HG03060 (cell line): ENCODE results near the gene OSBP2.

ENCODE experiments used
- ATAC-seq: cut with Tn5 transposase; IDR thresholded peaks from one replicate; pipeline ENCODE4 v1.9.1; 2021; ENCODE audit warnings: low read depth, moderate number of reproducible peaks; ENCODE audit not compliant: unreplicated experiment

OSBP2 gene

DNA sequence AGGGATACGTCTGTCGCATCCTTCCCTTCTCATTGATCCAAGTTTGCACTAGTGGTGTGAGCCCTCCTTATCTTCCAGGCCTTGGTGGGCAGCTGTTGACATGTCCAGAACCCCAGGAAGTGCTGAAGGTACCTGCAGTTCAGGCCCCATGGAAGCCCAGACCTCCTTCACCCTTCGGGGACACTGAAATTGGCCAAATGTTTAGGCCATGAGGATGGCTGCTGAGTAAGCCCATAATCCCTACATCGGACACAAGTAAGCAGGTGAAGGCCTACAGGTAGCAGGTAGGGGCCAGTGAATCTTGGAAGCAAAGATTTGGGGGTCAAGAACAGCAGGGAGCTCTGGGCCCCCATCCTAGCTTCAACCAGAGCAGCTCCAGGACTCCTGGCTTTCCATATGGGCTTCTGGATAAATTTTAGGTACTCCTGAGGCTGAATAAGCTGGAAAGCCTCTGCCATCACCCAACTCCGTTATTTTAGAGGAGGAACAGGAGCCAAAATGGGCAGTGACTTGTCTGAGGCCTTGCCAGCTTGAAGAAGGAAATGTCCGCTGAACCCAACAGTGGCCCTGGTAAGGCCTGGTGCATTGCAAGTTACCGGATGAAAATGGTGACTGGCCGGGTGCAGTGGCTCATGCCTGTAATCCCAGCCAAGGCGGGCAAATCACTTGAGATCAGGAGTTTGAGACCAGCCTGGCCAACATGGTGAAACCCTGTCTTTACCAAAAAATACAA lies 228.7 kb downstream of the OSBP2 start:
- ATAC-seq = no peak

DNA sequence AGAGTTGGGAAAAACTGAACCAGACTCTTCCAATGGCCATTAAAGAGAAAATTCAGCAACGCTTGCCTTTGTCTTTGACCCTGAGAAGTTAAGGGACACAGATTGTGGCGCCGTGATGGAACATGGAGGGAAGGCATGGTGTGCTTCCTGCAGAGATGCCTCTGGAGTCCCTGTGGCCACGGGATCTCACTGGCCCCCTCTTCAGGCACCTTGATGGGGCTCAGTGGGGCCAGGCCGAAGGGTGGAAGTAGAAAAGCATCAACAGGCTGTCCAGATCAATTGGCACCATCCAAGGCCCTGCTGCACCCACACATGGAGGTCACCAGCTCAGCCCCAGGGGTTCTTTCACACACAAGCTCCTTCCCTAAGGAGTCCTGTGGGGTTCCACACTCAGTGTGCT lies 231.0 kb downstream of the OSBP2 start:
- no peak for ATAC-seq

DNA sequence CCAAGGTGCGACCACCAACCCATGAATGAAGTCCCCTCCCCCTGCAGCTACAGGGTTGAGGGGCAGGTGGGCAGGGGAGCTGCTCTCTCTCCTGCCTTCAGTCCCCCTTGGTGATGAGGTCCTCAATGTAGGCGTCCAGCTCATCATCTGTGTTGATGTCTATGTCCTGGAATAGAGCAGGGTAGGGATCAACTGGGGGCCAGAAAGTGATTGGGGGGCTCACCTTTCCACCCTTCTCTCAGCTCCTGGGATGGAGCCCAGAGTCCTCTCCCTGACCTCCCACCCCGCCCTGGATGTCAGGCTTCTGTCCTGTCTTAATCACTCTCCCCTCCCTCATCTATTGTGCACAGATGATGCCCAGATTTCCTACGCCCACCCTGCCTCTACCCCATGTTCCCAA lies 232.0 kb downstream of the OSBP2 start:
- no peak for ATAC-seq

DNA sequence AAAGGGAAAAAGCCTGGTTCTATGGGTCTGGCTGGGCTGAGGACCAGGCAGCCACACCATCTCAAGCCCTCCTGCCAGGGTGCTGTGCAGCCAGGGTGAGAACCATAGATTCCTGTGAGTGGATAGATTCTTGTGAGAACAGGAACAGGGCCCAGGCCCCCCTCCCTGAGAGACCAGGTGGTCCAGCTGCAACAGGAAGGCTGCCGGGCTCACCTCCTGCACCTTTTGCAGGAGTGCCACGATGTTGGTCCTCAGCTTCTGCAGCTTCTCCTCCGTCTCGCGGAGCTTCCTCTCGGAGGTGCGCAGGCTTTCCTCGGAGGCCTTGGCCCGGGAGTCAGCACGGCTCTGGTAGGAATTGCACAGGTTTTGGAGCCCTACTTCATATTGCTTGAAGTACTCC lies 233.1 kb downstream of the OSBP2 start:
- ATAC-seq = no peak

DNA sequence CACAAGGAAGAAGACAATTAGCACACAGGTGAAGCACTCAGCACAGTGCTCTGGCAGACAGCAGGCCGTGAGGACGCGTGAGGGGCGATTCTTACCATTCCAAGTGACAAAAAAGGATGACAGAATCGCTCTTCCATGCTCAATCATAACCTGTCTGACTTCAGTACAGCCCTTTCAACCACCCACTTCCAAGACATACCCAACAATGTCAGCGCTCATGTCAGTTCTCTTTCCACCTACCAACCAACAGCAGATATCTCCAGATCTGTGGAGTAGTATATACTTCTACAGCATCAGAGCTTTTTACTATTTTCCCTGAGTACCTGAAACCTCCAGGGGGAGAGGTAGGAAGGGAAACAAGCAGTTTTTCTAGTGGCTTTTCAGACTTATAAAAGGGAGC lies 233.7 kb downstream of the OSBP2 start:
- ATAC-seq = no peak

DNA sequence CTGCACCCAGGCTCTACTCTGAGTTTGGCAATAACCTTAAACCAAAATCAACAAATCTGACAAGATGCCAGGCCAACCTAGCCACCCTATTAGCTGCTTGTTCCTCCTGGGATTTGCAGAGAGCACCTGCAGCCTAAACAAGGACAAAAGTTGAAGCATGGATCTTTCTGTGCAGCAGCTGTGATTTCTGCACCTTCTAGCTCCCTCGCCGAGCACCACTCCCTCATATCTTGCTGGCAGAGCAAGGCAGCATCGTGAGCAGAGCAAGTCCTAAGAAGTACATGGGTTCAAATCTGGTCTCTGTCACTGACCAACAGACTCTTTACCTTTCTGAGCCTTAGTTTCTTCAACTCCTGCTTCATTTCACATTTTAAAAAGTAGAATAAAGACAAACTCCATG lies 235.6 kb downstream of the OSBP2 start:
- ATAC-seq = no peak

DNA sequence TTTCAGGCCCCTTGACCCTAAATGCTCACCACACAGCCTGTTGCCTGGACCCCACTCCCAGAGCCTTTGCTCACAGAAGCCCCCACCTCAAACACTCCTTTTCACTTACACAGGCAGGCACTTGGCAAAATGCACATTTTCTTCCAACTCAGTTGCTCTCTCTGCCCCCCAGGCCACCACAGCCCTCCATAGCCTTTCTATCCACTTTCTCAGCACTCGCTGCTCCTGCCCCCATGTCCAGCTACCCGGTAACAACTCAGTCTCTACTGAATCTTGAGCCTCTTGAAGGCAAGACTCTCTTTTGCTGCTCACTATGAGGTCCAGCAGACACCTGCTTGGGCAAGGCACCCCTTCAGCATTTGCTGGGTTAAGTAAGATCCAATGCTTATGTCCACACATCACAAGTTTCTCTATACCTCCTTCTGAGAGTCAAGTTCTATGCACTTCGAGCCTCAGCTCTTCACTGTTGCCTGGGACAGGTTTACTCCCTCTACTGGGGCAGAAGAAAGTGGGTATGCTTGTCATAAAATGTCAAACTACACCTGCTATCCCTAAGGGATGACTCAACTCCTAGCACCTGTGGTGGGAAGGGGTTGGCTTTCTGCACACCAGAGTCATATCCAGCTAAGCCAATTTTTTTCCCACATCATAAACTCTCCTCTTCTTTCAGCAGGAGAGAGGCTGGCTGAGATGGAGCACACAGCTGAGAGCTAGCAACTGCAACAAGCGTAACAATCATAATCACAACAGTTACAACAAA lies 237.0 kb downstream of the OSBP2 start:
- no peak for ATAC-seq

DNA sequence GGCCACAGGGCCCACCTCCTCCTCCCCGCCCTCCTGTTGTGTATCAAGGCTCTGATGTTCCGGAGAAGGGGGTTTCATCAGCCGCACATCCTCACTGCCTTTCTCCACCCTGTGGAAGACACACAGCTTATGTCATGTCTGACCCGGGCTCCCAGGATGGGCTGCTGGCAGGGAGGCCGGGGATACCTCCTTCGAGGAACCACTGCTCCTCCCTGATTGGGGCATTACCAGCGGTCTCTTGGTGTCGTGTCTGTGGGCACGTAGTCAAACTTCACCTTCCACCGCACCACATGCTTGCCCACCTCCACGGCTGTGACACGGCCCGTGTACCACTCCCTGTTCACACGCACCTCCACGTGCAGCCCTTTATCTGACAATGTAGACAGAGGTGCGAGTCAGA lies 238.0 kb downstream of the OSBP2 start:
- no peak for ATAC-seq

DNA sequence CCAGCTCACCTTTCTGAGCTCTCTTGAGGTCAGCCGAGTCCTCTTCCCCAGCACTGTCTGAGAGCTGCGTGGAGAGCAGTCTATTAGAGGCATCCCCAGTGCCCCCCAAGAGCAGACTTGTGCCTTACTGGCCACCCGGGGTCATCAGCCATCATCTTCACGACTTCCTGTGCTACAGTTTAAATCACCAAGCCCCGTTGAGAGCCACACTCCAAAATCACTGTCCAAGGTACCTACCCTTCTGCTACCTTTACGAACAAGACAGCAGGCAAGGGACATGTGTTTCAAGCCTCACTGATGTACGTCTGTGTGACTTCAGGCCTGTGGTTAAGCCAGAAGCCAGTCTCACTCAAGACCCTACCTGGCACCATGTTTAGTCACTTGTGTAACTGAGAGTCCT lies 238.8 kb downstream of the OSBP2 start:
- no peak for ATAC-seq

DNA sequence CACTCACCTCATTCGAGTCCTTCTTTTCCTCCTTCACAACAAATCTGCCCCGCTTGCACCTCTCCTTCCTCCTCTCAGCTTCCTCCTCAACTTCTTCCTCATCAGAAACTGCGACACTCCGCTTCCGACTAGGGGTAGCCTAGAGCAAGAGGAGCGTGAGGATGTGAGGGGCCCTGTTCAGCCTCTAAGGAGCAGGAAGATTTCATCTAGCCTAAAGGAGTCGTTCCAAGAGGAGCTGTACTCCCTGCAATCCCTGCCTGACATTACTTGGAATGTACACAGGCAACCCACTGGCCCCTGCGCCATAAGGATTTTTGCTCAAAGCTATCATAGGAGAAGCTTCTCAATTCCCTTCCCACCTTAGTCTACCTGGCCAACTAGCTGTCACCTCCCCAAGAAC lies 239.4 kb downstream of the OSBP2 start:
- ATAC-seq = no peak

DNA sequence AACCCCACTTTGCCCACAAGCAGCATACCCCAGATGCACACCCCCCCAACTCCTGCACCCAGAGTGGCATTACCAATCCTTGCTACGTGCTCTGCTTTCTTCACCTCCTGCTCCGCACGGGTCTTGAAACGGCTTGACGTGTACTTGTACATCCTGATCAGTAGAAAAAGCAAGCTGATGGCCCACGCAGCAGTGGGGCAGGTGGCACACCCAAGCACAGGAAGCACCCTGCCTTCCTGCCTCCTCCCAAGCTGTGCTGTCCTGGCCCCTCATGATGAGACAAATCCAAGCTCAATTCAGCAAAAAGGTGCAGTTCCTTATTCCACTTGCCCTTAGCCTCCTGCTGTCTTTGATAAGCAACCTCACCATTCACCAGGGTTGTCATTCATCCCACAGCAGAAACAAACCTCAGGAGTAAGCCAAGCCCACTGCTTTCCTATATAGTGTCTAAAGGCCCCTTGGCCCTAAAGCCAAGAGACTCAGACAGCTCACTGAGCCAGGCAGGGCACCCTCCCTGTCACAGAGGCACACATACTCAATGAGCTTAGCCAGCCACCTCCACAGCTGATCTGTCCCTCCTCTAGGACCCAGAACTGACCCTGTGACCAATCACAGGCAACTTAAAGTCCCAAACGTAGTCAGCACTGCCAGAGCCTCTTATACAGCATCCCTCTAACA lies 246.2 kb downstream of the OSBP2 start:
- no peak for ATAC-seq

DNA sequence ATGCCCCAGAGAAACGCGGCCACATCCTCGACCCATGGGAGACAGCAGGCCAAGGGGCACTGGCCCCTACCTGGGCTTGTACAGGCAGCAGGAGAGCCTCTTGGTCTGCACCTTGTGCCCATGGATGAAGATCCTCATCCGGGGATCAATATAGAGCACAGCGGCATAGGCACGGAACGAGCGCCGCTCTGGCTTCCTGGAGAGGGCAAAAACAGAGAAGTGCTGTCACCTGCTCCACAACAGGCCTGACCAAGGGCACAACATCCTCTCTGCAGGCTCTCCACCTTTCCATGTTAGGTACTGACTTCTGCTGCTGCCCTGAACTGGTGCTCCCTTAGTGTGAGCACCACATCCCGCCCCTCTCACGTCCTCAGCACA lies 246.7 kb downstream of the OSBP2 start:
- ATAC-seq = no peak

DNA sequence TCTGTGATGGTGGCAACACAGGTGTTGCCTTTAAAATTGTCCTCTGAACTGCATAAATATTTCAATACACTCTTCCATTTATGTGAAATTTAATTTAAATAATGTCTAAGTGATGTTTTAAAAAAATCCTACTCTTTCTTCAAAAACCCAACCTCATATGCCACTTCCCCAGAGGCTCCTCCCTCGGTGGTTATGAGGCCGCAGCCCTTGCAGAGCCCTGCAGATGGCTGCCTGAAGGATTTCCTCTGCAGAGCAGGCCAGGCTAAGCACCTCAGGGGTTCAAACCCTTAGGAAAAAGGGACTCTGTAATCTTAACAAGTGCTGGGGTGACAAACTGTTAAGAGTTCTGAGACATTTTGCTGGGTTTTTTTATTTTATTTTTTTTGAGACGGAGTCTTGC lies 248.7 kb downstream of the OSBP2 start:
- no peak for ATAC-seq

DNA sequence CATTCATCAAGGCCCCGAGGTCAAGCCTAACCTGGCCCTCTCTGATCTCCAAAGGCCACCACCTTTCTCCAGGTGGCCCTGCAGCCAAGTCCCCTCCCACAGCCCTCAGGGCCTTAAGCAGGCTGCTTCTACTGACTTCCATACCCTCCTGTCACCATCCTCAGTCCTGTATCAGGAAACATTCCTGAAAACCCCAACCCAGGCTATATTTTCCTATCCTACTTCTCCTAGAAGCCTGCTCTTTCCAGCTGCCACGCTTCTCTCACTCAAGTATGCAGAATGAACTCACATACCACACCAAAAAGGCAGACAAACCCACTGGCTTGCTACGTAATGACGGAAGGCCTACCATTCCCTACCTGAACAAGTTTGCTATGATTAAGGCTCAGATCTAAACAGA lies 250.3 kb downstream of the OSBP2 start:
- no peak for ATAC-seq

DNA sequence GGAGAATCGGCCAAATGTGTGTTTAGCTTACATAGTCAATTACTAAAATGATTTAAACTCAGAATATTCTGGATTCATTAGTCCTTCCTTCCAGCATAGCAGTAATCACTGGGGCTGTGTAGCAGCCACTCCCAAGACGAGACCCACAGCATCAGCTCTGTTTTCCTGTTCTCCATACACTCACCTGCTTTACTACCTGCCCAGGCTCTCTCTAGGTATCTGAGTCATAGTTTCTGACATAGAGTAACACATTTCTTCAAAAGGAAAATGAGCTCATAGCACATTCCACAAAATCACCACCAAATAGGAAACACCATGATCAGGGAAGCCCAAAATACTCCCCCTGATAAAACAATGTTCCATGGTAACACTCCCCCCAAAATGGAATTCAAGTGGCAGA lies 251.0 kb downstream of the OSBP2 start:
- no peak for ATAC-seq

DNA sequence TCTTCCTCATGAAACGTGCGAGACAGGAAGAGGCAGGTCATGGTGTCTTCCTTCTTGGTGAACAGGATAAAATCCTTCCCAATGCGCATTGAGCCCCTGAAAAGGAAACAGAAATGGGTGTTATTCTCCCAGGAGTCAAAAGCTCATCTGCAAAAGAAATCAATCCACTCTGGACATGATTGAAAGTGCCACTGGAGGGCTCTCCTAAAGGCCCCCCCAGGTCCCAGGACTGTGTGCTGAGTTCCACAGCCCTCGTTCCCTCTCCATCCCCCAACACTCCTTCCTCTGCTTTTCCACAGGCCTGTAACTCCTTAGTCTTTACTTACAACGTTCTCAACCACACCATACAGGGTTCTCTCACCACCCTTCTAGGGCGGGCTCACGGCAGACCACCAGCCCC lies 251.7 kb downstream of the OSBP2 start:
- ATAC-seq = no peak

DNA sequence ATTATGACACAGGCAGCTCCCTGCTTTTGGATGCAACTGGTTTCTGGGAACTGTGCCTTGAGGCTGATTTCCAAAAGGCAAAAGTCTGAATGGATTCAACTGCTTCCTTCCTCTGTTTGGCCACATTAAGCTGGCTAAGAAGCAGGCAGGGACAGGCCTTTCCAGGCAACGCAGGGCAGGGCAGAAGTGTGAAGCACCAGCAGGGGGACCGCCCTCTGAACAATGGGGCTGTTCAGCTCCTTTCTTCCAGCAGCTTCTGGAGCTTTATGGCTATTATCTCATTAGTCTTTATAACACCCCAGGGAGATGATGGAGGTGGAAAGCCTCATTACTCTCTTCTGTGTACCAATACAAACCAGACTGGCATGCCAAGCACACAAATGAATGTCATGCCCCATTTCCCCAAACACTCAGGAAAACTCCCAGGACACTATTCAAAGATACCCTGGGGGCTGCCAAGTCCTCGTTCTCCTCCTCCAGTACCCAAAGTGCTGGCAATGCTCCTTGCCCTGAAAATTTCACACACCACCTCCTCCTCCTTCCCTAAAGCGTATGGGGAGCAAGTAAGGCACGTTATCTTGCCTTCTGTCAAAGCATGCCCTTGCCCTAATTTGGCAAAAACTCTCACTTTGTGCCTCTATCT lies 252.6 kb downstream of the OSBP2 start:
- ATAC-seq = no peak

DNA sequence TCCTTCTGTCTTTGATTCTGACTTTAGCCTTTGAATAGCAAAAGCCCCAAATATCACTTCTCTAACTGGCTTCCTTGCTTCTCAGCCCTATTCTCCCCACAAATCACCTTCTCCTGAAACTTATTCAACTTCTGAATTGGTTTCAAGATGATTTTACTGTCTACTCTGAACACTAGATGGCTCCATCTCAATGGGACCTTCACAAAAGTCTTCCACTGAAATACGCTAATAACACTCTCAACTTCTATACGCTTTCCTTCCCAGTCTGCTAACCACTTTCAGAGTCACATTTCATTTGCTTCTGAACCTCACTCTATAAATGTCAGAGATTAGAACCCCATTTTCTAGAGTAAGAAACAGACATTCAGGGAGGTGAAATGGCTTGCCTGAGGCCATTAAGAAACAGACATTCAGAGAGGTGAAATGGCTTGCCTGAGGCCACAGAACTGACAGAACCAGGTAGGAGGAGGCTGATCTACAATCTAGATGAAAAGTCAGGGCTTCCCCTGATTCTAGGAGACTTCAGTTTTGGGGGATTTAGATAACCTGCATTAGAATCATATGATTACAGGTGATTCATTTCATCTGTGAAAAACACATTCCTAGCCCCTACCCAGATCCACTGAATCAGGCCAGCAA lies 253.3 kb downstream of the OSBP2 start:
- no peak for ATAC-seq

DNA sequence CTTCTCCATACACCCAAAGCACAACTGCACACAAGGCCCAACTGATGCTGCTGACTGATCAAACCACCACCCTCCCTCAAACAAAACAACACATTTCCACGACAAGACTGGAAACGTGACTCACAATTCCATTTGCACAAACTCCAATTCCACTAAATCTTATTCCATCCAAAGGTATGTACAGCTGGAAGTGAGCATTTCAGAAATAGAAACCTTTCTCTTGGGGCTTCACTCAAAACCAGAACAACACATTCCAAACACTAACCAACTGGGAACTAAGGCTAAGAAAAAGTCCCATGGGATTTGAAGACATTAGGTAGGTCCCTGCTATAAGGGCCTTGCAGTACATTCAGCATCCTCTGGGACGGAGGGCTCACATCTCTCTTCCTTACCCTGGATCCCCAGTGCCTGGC lies 254.3 kb downstream of the OSBP2 start:
- ATAC-seq = no peak

DNA sequence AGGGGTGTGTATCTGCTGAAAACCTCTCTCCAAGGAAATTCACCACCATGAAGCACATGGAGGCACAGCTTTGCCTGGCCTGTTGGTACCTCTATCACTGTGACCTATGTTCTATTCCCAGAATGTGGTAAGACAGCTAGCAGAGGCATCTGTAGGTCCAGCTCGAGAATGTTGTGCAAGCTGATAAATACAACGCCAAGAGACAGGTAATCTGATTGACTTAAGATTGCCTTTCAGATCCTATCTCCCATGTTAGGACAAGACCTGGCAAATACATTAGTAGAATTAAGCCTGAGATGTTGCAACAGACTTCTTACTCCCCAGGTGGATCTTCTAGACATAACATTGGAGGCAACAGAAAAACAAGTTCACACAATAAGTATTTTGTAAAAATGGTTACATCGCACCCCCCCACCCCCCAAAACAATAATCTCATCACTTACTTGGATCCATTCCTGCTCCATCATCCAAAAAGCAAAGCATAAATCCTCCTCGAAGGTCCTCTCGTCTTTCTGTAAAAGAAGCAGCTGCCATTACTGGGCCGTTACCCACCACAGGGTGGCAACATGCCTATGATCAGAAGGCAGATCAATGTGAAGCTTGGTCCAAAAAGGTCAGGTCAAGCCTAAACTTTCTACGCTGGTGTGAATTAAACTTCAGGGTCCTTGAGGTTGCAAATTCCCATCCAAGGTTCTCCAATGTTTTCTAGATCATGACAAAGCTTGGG lies 255.4 kb downstream of the OSBP2 start:
- no peak for ATAC-seq
